Uterus (tissue), 2 donors: ENCODE measurements around the gene TRIP10.

Source experiments
- CTCF ChIP-seq, 4 experiments: fragments of 200-600 bp in 2 of 4; fragments of 450-650 bp in 2 of 4; sonication (generic) in 2 of 4; IDR thresholded peaks; one replicate each; pipeline ENCODE4 v1.5.1; 2016 to 2019; ENCODE audit warnings: antibody characterized with exemption in 4 of 4, mild to moderate bottlenecking in 2 of 4, moderate library complexity in 1 of 4
- POLR2A ChIP-seq, 2 donors: fragments of 450-650 bp; IDR thresholded peaks; one replicate each; pipeline ENCODE4 v1.6.1; 2016; ENCODE audit warnings: antibody characterized with exemption in 2 of 2, mild to moderate bottlenecking in 1 of 2, moderate library complexity in 1 of 2

- TF ChIP-seq CTCF (IDR thresholded peaks at IDR 0.05) (no peak), POLR2A (IDR thresholded peaks at IDR 0.05) (no peak)
Observed at GRCh38 chr19:6778386-6778785, 38.9 kb downstream of the TRIP10 start.
